Subcutaneous adipose tissue (tissue), 4 donors: ENCODE results near the gene SLC16A12. TPM values are rescaled to one million over a fixed set of nuclear protein-coding genes. Genes with fewer than 3 reads are reported as not detected.

ENCODE experiments used
- CTCF ChIP-seq: fragments of 450-650 bp; IDR thresholded peaks from one replicate; pipeline ENCODE4 v1.5.1; 2016; ENCODE audit warnings: low read depth, mild to moderate bottlenecking, control low read depth, antibody characterized with exemption, moderate library complexity
- total RNA-seq, 4 donors: library from RNA; depleted of rRNA; stranded (reverse); fragments of >200 nt; gene quantifications; one replicate each; pipeline ENCODE4 v1.1.0, GENCODE V29; 2016

SLC16A12 gene
- total RNA-seq, 4 donors from 2014 or later, result 1.0 to 8.9 (median 4.2) TPM

- TF ChIP-seq CTCF, result no peak
Observed at GRCh38 chr10:89478085-89478738, 57.2 kb downstream of the SLC16A12 start.

- TF ChIP-seq CTCF, result no peak
Observed at GRCh38 chr10:89476150-89476549, 59.2 kb downstream of the SLC16A12 start.

- no peak for TF ChIP-seq CTCF
Observed at GRCh38 chr10:89475591-89475998, 59.8 kb downstream of the SLC16A12 start.

GRCh38 chr10:89475125-89475524 is 60.3 kb downstream of the SLC16A12 start:
- TF ChIP-seq CTCF, result no peak

GRCh38 chr10:89474452-89474851 is 60.9 kb downstream of the SLC16A12 start:
- TF ChIP-seq CTCF, result no peak

- TF ChIP-seq CTCF, result no peak
Observed at GRCh38 chr10:89471110-89471809, 64.1 kb downstream of the SLC16A12 start.

- no peak for TF ChIP-seq CTCF
Observed at GRCh38 chr10:89470628-89471027, 64.8 kb downstream of the SLC16A12 start.
